HepG2 (cell line): ENCODE measurements around the gene SPIRE1. TPM values are rescaled to one million over a fixed set of nuclear protein-coding genes. Genes with fewer than 3 reads are reported as not detected.

ENCODE experiments used
- ARNT2 ChIP-seq: sonication (generic); formaldehyde crosslinking; IDR thresholded peaks from 2 replicates; pipeline ENCODE4 v1.8.0; 2022; ENCODE audit warnings: mild to moderate bottlenecking, low read depth, missing genetic modification reagents, moderate library complexity
- FOXJ3 ChIP-seq: sonication (generic); formaldehyde crosslinking; IDR thresholded peaks from 2 replicates; pipeline ENCODE4 v1.4.0; 2020; ENCODE audit warnings: missing genetic modification reagents, mild to moderate bottlenecking, borderline replicate concordance
- GABPB1 ChIP-seq: IDR thresholded peaks from 2 replicates; pipeline ENCODE4 v1.6.1; 2016; ENCODE audit warnings: mild to moderate bottlenecking, missing genetic modification reagents, moderate library complexity, missing compliant biosample characterization
- HHEX ChIP-seq: IDR thresholded peaks from 2 replicates; pipeline ENCODE4 v1.6.1; 2016; ENCODE audit warnings: control low read depth
- KLF13 ChIP-seq: sonication (generic); formaldehyde crosslinking; IDR thresholded peaks from 2 replicates; pipeline ENCODE4 v1.4.0; 2020; ENCODE audit warnings: mild to moderate bottlenecking, missing genetic modification reagents
- MTA1 ChIP-seq: sonication (generic); formaldehyde crosslinking; IDR thresholded peaks from 2 replicates; pipeline ENCODE4 v1.4.0; 2020; ENCODE audit warnings: missing genetic modification reagents, mild to moderate bottlenecking, borderline replicate concordance
- NFKB2 ChIP-seq: sonication (generic); formaldehyde crosslinking; IDR thresholded peaks from 2 replicates; pipeline ENCODE4 v1.4.0; 2020; ENCODE audit warnings: missing genetic modification reagents, borderline replicate concordance
- RERE ChIP-seq: IDR thresholded peaks from 2 replicates; pipeline ENCODE4 v1.6.1; 2016; ENCODE audit warnings: low read depth, missing genetic modification reagents, missing compliant biosample characterization
- SIX1 ChIP-seq: sonication (generic); formaldehyde crosslinking; IDR thresholded peaks from 2 replicates; pipeline ENCODE4 v1.4.0; 2020; ENCODE audit warnings: missing genetic modification reagents, borderline replicate concordance
- TCF12 ChIP-seq, 2 experiments: fragments of 450-650 bp in 1 of 2; sonication (generic) in 1 of 2; formaldehyde crosslinking in 1 of 2; IDR thresholded peaks; 2 replicates each; pipeline versions ENCODE4 v1.6.1 to v1.8.0; 2017 to 2022; ENCODE audit warnings: antibody characterized with exemption in 1 of 2, mild to moderate bottlenecking in 1 of 2, missing genetic modification reagents in 1 of 2, moderate library complexity in 1 of 2
- WIZ ChIP-seq: sonication (generic); formaldehyde crosslinking; IDR thresholded peaks from 2 replicates; pipeline ENCODE4 v1.5.1; 2020; ENCODE audit warnings: mild to moderate bottlenecking, missing genetic modification reagents
- YEATS4 ChIP-seq: sonication (generic); formaldehyde crosslinking; IDR thresholded peaks from 2 replicates; pipeline ENCODE4 v1.4.0; 2020; ENCODE audit warnings: missing genetic modification reagents, borderline replicate concordance
- ZFP90 ChIP-seq: sonication (generic); formaldehyde crosslinking; IDR thresholded peaks from 2 replicates; pipeline ENCODE4 v1.8.0; 2022; ENCODE audit warnings: missing genetic modification reagents, mild to moderate bottlenecking, inconsistent platforms, borderline replicate concordance
- ZHX2 ChIP-seq, 2 experiments: sonication (generic) in 1 of 2; formaldehyde crosslinking in 1 of 2; IDR thresholded peaks; 2 replicates each; pipeline versions ENCODE4 v1.6.1 to v1.9.0; 2014 to 2022; ENCODE audit warnings: antibody characterized with exemption in 1 of 2, borderline replicate concordance in 1 of 2, inconsistent platforms in 1 of 2, low read depth in 1 of 2, missing genetic modification reagents in 1 of 2
- ZNF30 ChIP-seq: sonication (generic); formaldehyde crosslinking; IDR thresholded peaks from 2 replicates; pipeline ENCODE4 v1.5.0; 2020; ENCODE audit warnings: mild to moderate bottlenecking, missing genetic modification reagents
- ZNF44 ChIP-seq: sonication (generic); formaldehyde crosslinking; IDR thresholded peaks from 2 replicates; pipeline ENCODE4 v1.5.1; 2020; ENCODE audit warnings: mild to moderate bottlenecking, missing genetic modification reagents
- ZNF766 ChIP-seq: sonication (generic); formaldehyde crosslinking; IDR thresholded peaks from 2 replicates; pipeline ENCODE4 v1.5.0; 2020; ENCODE audit warnings: missing genetic modification reagents, borderline replicate concordance
- ZNF780A ChIP-seq: sonication (generic); formaldehyde crosslinking; IDR thresholded peaks from 2 replicates; pipeline ENCODE4 v1.8.0; 2022; ENCODE audit warnings: mild to moderate bottlenecking, missing genetic modification reagents, moderate library complexity
- ZSCAN31 ChIP-seq: sonication (generic); formaldehyde crosslinking; IDR thresholded peaks from 2 replicates; pipeline ENCODE4 v1.5.0; 2020; ENCODE audit warnings: low read depth, mild to moderate bottlenecking, missing genetic modification reagents
- polyA plus RNA-seq, 8 experiments: library from polyadenylated mRNA; depleted of rRNA in 3 of 8; stranded (reverse) in 7 of 8; unstranded in 1 of 8; fragments of >200 nt; fragmentation: Illumina TruSeq in 4 of 8; extraction: Trizol in 4 of 8; gene quantifications; 2 replicates each; pipeline versions ENCODE4 v1.2.1 to v1.2.3, GENCODE V29; 2011 to 2016; ENCODE audit warnings: low read depth in 4 of 8, missing spikeins in 1 of 8, mixed read lengths in 1 of 8; ENCODE audit not compliant: insufficient read depth in 1 of 8
- total RNA-seq, 5 experiments: library from RNA; depleted of rRNA; stranded (reverse); fragments of >200 nt; fragmentation: Illumina TruSeq; extraction: Trizol; gene quantifications; 2 replicates each; pipeline ENCODE4 v1.2.3, GENCODE V29; 2016; ENCODE audit warnings: low read depth in 1 of 5

SPIRE1 gene
- total and polyA plus RNA-seq, 2 of the 13 experiments (the other 11 are each of a cell fraction or from before 2014, with no cell fraction given), result 9.9 to 21.3 TPM

- no peak for TF ChIP-seq RERE (CRISPR knock-in tag)
- TF ChIP-seq FOXJ3 (CRISPR knock-in tag), result no peak
- no peak; the same call in 1 of the 2 replicates for TF ChIP-seq ZSCAN31 (CRISPR knock-in tag)
- no peak for TF ChIP-seq WIZ (CRISPR knock-in tag)
- TF ChIP-seq ZNF780A (CRISPR knock-in tag), result no peak
- TF ChIP-seq ZFP90 (CRISPR knock-in tag), result no peak
- TF ChIP-seq ZNF766, result no peak
- TF ChIP-seq YEATS4, result no peak
- peak; percentile 62; the same call in 1 of the 2 replicates for TF ChIP-seq GABPB1
- TF ChIP-seq KLF13 (CRISPR knock-in tag), result no peak
- no peak for TF ChIP-seq ARNT2 (CRISPR knock-in tag)
- TF ChIP-seq HHEX (CRISPR knock-in tag), result no peak
- TF ChIP-seq MTA1 (CRISPR knock-in tag), result no peak
- TF ChIP-seq ZNF30 (CRISPR knock-in tag), result no peak
- TF ChIP-seq ZNF44, result no peak
- no peak for TF ChIP-seq NFKB2 (CRISPR knock-in tag)
- TF ChIP-seq SIX1 (CRISPR knock-in tag), result no peak
- TF ChIP-seq ZHX2 (IDR thresholded peaks at IDR 0.05; ENCODE audit: low read depth), result no peak
- no peak for TF ChIP-seq ZHX2 (CRISPR knock-in tag; IDR thresholded peaks at IDR 0.05; ENCODE audit: borderline replicate concordance)
- no peak for TF ChIP-seq TCF12 (IDR thresholded peaks at IDR 0.05)
- TF ChIP-seq TCF12 (CRISPR knock-in tag; IDR thresholded peaks at IDR 0.05), result no peak
Measured at GRCh38 chr18:12703096-12703567, 45.2 kb upstream of the SPIRE1 start (continued).
